Measurements from ENCODE around the gene NXF1.
"Not testable (repeated sequence)": the region's sequence is repeated elsewhere in the genome, so short reads cannot be mapped to it uniquely, and the experiment has no call there.

NXF1 gene

DNA sequence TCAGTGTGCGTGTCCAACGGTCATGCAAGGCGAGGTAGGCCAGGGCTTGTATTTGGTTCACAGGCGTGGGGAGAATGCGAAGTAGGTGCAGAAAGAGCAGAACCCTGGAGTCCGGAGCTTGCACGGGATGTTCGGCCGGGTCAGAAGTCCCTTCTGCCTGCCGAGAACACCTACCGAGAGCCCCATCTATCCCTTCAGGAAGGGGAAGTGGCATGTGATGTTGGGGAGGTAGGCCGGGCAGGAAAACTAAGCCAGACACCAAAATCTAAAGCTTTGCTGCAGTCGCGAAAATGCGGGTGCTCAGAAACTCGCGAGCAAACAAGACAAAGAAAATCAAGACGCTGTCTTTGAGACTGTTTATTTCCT is 34.5 kb downstream of the NXF1 start:
- no peaks in the 10 kb centered on the region for H3K9me2 ChIP-seq (replicated peaks; ENCODE audit: insufficient read depth, low read length)
- H3K27ac ChIP-seq (ENCODE audit: low read depth, low read length), result peak overlapping the region; percentile 73
- peak overlapping the region; percentile 52 for H2AFZ ChIP-seq (ENCODE audit: low read depth, low read length, severe bottlenecking)
- peak overlapping the region; percentile 75 for H3K9ac ChIP-seq (ENCODE audit: low read length)
- peak overlapping the region; percentile 80 for H3K4me3 ChIP-seq (ENCODE audit: insufficient read depth, low read length, poor library complexity, severe bottlenecking)
- H3F3A ChIP-seq (ENCODE audit: insufficient read depth), result peaks cover 18% of the 10 kb centered on the region
- TF ChIP-seq, protein P1, sequence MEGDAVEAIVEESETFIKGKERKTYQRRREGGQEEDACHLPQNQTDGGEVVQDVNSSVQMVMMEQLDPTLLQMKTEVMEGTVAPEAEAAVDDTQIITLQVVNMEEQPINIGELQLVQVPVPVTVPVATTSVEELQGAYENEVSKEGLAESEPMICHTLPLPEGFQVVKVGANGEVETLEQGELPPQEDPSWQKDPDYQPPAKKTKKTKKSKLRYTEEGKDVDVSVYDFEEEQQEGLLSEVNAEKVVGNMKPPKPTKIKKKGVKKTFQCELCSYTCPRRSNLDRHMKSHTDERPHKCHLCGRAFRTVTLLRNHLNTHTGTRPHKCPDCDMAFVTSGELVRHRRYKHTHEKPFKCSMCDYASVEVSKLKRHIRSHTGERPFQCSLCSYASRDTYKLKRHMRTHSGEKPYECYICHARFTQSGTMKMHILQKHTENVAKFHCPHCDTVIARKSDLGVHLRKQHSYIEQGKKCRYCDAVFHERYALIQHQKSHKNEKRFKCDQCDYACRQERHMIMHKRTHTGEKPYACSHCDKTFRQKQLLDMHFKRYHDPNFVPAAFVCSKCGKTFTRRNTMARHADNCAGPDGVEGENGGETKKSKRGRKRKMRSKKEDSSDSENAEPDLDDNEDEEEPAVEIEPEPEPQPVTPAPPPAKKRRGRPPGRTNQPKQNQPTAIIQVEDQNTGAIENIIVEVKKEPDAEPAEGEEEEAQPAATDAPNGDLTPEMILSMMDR (IDR thresholded peaks at IDR 0.05; ENCODE audit: insufficient read depth, low read length, poor library complexity, severe bottlenecking), result no peak
- no peak for TF ChIP-seq EZH2phosphoT487 (conservative IDR thresholded peaks at IDR 0.05; ENCODE audit: low read length)
- H3K79me2 ChIP-seq (ENCODE audit: insufficient read depth, low read length), result peaks cover 23% of the 10 kb centered on the region
- H3K36me3 ChIP-seq (ENCODE audit: low read length), result no peaks in the 10 kb centered on the region
- no peaks in the 10 kb centered on the region for H3K27me3 ChIP-seq (ENCODE audit: low read length)
- H4K20me1 ChIP-seq (ENCODE audit: low read depth, low read length), result no peaks in the 10 kb centered on the region
- H3K4me2 ChIP-seq (ENCODE audit: low read depth, low read length, poor library complexity, severe bottlenecking), result peak overlapping the region; percentile 65
- H3K9me3 ChIP-seq (ENCODE audit: insufficient read depth, low read length), result no peaks in the 10 kb centered on the region

DNA sequence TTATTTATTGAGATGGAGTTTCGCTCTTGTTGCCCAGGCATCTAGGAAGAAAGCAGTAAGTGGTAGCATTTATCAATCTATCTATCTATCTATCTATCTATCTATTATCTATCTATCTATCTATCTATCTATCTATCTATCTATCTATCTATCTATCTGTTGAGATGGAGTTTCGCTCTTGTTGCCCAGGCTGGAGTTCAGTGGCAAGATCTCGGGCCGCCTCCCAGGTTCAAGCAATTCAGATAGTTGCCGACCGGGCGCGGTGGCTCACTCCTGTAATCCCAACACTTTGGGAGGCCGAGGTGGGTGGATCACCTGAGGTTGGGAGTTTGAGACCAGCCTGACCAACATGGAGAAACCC is 44.4 kb downstream of the NXF1 start:
- H4K20me1 ChIP-seq (ENCODE audit: low read depth, low read length); H2AFZ ChIP-seq (ENCODE audit: low read depth, low read length, severe bottlenecking); H3F3A ChIP-seq (ENCODE audit: insufficient read depth); H3K27ac ChIP-seq (ENCODE audit: low read depth, low read length); H3K27me3 ChIP-seq (ENCODE audit: low read length); H3K9me2 ChIP-seq (replicated peaks; ENCODE audit: insufficient read depth, low read length); H3K36me3 ChIP-seq (ENCODE audit: low read length); H3K9me3 ChIP-seq (ENCODE audit: insufficient read depth, low read length): not testable (repeated sequence)
- Histone ChIP-seq H3K79me2 (ENCODE audit: insufficient read depth, low read length) (peaks cover 15% of the 10 kb centered on the region), H3K9ac (ENCODE audit: low read length) (peak overlapping the region; percentile 90), H3K4me2 (ENCODE audit: low read depth, low read length, poor library complexity, severe bottlenecking) (peak overlapping the region; percentile 81), H3K4me3 (ENCODE audit: insufficient read depth, low read length, poor library complexity, severe bottlenecking) (peak overlapping the region; percentile 80)

DNA sequence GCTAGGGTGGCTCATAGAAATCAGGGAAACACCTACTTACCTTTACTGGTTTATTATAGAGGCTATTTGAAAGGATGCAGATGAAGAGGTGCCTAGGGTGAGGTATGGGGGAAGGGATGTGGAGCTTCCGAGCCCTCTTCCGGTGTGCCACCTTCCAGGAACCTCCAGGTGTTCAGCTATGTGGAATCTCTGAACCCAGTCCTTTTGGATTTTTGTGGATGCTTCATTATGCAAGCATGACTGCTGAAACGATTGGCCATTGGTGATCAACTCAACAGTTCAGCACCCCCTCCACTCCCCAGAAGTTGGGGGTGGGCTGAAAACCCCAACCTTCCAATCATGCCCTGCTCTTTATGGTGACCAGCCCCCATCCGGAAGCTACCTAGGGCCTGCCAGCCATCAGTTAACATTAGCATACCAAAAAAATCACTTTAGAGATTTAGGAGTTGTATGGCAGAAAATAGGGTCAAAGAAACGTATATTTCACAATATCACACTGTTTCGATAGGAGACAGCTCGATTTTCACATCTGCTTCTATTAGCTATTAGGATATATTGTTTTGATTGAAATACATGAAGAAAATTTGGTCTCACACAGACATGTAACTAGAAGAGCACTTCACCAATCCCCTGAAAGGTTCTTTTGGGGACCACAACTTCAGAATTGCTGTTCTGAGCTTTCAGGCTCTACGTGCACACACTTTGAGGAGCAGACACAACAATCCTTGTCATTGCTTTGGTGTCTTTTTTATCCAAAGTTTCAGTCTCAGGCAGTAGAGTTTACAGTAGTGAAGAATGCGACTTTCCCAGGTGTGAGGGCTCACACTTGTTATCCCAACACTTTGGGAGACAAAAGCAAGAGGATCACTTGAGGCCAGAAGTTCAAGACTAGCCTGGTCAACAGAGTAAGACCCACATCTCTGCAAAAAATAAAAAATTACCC is 47.1 kb downstream of the NXF1 start:
- Histone ChIP-seq H3K4me2 (ENCODE audit: low read depth, low read length, poor library complexity, severe bottlenecking) (no peak overlapping the region), H3K9me2 (replicated peaks; ENCODE audit: insufficient read depth, low read length) (no peaks in the 10 kb centered on the region), H3K9ac (ENCODE audit: low read length) (no peak overlapping the region), H3K79me2 (ENCODE audit: insufficient read depth, low read length) (peaks cover 19% of the 10 kb centered on the region), H2AFZ (ENCODE audit: low read depth, low read length, severe bottlenecking) (no peak overlapping the region), H3K27ac (ENCODE audit: low read depth, low read length) (no peak overlapping the region), H3F3A (ENCODE audit: insufficient read depth) (peaks cover 9% of the 10 kb centered on the region; the same call in 1 of the 2 replicates), H4K20me1 (ENCODE audit: low read depth, low read length) (no peaks in the 10 kb centered on the region), H3K27me3 (ENCODE audit: low read length) (no peaks in the 10 kb centered on the region), H3K36me3 (ENCODE audit: low read length) (no peaks in the 10 kb centered on the region), H3K4me3 (ENCODE audit: insufficient read depth, low read length, poor library complexity, severe bottlenecking) (no peak overlapping the region), H3K9me3 (ENCODE audit: insufficient read depth, low read length) (no peaks in the 10 kb centered on the region)
- TF ChIP-seq, protein P1 (IDR thresholded peaks at IDR 0.05; ENCODE audit: insufficient read depth, low read length, poor library complexity, severe bottlenecking), result no peak
- TF ChIP-seq EZH2phosphoT487 (conservative IDR thresholded peaks at IDR 0.05; ENCODE audit: low read length), result no peak

DNA sequence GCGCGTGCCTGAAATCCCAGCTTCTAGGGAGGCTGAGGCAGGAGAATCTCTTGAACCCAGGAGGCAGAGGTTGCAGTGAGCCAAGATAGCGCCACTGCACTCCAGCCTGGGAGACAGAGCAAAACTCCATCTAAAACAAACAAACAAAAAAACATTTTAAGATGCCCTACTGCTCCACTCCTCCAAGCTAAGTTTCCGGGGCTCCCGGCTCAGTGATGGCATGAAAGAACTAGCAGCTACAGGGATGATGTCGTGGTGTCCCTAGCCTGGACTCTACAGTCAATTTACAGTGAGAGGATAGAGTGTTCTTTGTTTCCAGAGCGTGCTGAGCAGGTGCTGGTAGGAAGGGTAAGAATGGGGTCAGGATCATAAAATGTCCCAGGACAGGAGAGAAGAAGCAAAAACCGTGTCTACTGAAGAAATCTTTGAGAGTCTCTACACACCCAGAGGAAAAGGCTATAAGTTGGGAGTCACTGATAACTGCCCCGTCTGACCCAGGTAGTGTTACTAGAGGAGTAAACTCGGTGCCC is 50.1 kb downstream of the NXF1 start:
- 0 out of 2 replicates have a peak overlapping the region, but pooled peaks have one; percentile 70 for H3K9ac ChIP-seq (ENCODE audit: low read length)
- H3K79me2 ChIP-seq (ENCODE audit: insufficient read depth, low read length), result peaks cover 17% of the 10 kb centered on the region
- no peaks in the 10 kb centered on the region for H3K9me2 ChIP-seq (replicated peaks; ENCODE audit: insufficient read depth, low read length)
- no peak overlapping the region for H3K27ac ChIP-seq (ENCODE audit: low read depth, low read length)
- TF ChIP-seq, protein P1 (IDR thresholded peaks at IDR 0.05; ENCODE audit: insufficient read depth, low read length, poor library complexity, severe bottlenecking), result no peak
- TF ChIP-seq EZH2phosphoT487 (conservative IDR thresholded peaks at IDR 0.05; ENCODE audit: low read length), result no peak
- H3K4me3 ChIP-seq (ENCODE audit: insufficient read depth, low read length, poor library complexity, severe bottlenecking), result no peak overlapping the region
- H3K27me3 ChIP-seq (ENCODE audit: low read length), result no peaks in the 10 kb centered on the region
- H2AFZ ChIP-seq (ENCODE audit: low read depth, low read length, severe bottlenecking), result no peak overlapping the region
- H3K4me2 ChIP-seq (ENCODE audit: low read depth, low read length, poor library complexity, severe bottlenecking), result peak overlapping the region; percentile 67
- no peaks in the 10 kb centered on the region for H3K36me3 ChIP-seq (ENCODE audit: low read length)
- peaks cover 9% of the 10 kb centered on the region; the same call in 1 of the 2 replicates for H3F3A ChIP-seq (ENCODE audit: insufficient read depth)
- H3K9me3 ChIP-seq (ENCODE audit: insufficient read depth, low read length), result no peaks in the 10 kb centered on the region
- H4K20me1 ChIP-seq (ENCODE audit: low read depth, low read length), result no peaks in the 10 kb centered on the region

Measured in SU-DHL-6 (cell line).